Adipose tissue (tissue), 3 donors: Measurements from ENCODE around the gene TANC1. TPM values are rescaled to one million over a fixed set of nuclear protein-coding genes. Genes with fewer than 3 reads are reported as not detected.

Experiments used
- H3K27ac ChIP-seq: one replicate; pipeline ENCODE4 v1.5.1; 2013; ENCODE audit warnings: low read depth, low read length
- WGBS, 3 donors: extraction: QIAGEN DNeasy Blood & Tissue Kit; methylation state at CpG; one replicate each; pipeline ENCODE4 v1.1.7; 2013; 5-methylcytosine and 5-hydroxymethylcytosine counted together
- polyA plus RNA-seq, 3 donors: library from polyadenylated mRNA; stranded (reverse); fragments of 200-250 nt; gene quantifications; one replicate each; pipeline ENCODE4 v1.2.3, GENCODE V29; 2013
- donor health status: healthy with polysubstance abuse.
- donor health status: Bipolar disorder and iron deficiency.
- donor health status: healthy.

TANC1 gene
- polyA plus RNA-seq, 3 donors: 4.9 to 10.1 (median 8.4) TPM

GRCh38 chr2:159279700-159280099 lies 311.3 kb downstream of the TANC1 start:
- H3K27ac ChIP-seq: no peak overlapping the region
- 94 to 97% (median 95%) methylated on average over 2 of the region's 2 CpGs for WGBS, 3 donors

GRCh38 chr2:159281002-159281401 lies 312.6 kb downstream of the TANC1 start:
- WGBS, 3 donors: 98 to 99% (median 99%) methylated on average over 6 of the region's 6 CpGs
- no peak overlapping the region for H3K27ac ChIP-seq

Other genes with a start within 250 kb of the TANC1 start
- gene DAPL1, start 173.3 kb upstream of the TANC1 start, polyA plus RNA-seq: 10 to 100 TPM in 1 of 3 donors, under 1 TPM in 1, not detected in 1; 0.31 to 15.6 TPM